Activated B cell treated with CpG ODN at 0.5 μM for 24 hours (primary cell): Measurements from ENCODE around the gene CTIF. TPM values are rescaled to one million over a fixed set of nuclear protein-coding genes. Genes with fewer than 3 reads are reported as not detected.

ENCODE experiments used
- ATAC-seq: fragments of 200-7000 bp; cut with Tn5 transposase; one replicate; pipeline ENCODE4 v1.10.0; 2021; ENCODE audit warnings: low read depth, mild to moderate bottlenecking, moderate library complexity
- CTCF ChIA-PET: fragments of 350-600 bp; sonication (Branson Sonifier 250); formaldehyde crosslinking; loops from one replicate; lab custom pipeline; 2021; ENCODE audit warnings: antibody characterized with exemption; lab: Charles Lee
- POLR2A ChIA-PET: fragments of 350-600 bp; sonication (Branson Sonifier 250); formaldehyde crosslinking; loops from one replicate; lab custom pipeline; 2021; ENCODE audit warnings: antibody characterized with exemption; lab: Charles Lee
- DNase-seq: peaks from one replicate; pipeline ENCODE4 v3.0.0; 2022
- H3K27ac Mint-ChIP-seq: one replicate; pipeline ENCODE4 v1.8.0; 2020; ENCODE audit warnings: mixed read lengths
- H3K27me3 Mint-ChIP-seq: one replicate; pipeline ENCODE4 v1.8.0; 2021; ENCODE audit warnings: mixed read lengths
- H3K36me3 Mint-ChIP-seq: one replicate; pipeline ENCODE4 v1.8.0; 2021; ENCODE audit warnings: low read depth, mixed read lengths
- H3K4me1 Mint-ChIP-seq: one replicate; pipeline ENCODE4 v1.8.0; 2021; ENCODE audit warnings: mixed read lengths
- H3K4me3 Mint-ChIP-seq: one replicate; pipeline ENCODE4 v1.8.0; 2020; ENCODE audit warnings: mild to moderate bottlenecking, mixed read lengths
- H3K9me3 Mint-ChIP-seq: one replicate; pipeline ENCODE4 v1.8.0; 2020; ENCODE audit warnings: mixed read lengths
- CTCF ChIP-seq: fragments of 200-600 bp; IDR thresholded peaks from one replicate; pipeline ENCODE4 v1.8.0; 2022; ENCODE audit warnings: antibody characterized with exemption, mild to moderate bottlenecking
- intact Hi-C: fragments of 100-400 bp; cut with micrococcal nuclease; formaldehyde crosslinking; loops from one replicate; pipeline ENCODE4 v1.15.1; 2024
- total RNA-seq: library from RNA; stranded (reverse); gene quantifications from 2 replicates; pipeline ENCODE4 v1.2.3, GENCODE V29; 2022

The CTIF gene
- total RNA-seq, 1 donor from 2014 or later = 9.3 TPM

GRCh38 chr18:48578289-48578688 lies 39.5 kb downstream of the CTIF start:
- Mint-ChIP-seq H3K36me3 (peaks cover 4% of the 10 kb centered on the region), H3K9me3 (peaks cover 7% of the 10 kb centered on the region), H3K4me3 (no peak overlapping the region), H3K27ac (no peak overlapping the region), H3K4me1 (no peaks in the 10 kb centered on the region), H3K27me3 (no peaks in the 10 kb centered on the region)
- ATAC-seq (no peak), DNase-seq (no peak)
- POLR2A ChIA-PET = no interaction called here
- intact Hi-C loops = no loop called here
- TF ChIP-seq CTCF = no peak
- CTCF ChIA-PET = no interaction called here

GRCh38 chr18:48580066-48580465 lies 41.2 kb downstream of the CTIF start:
- peaks cover 7% of the 10 kb centered on the region for H3K9me3 Mint-ChIP-seq
- CTCF ChIA-PET = no interaction called here

GRCh38 chr18:48580782-48581181 lies 42.0 kb downstream of the CTIF start:
- ATAC-seq = no peak
- peaks cover 7% of the 10 kb centered on the region for H3K9me3 Mint-ChIP-seq
- H3K27ac Mint-ChIP-seq = no peak overlapping the region
- intact Hi-C loops = no loop called here
- DNase-seq = no peak
- no peaks in the 10 kb centered on the region for H3K27me3 Mint-ChIP-seq
- TF ChIP-seq CTCF = no peak
- no peaks in the 10 kb centered on the region for H3K4me1 Mint-ChIP-seq
- H3K4me3 Mint-ChIP-seq = no peak overlapping the region
- peaks cover 4% of the 10 kb centered on the region for H3K36me3 Mint-ChIP-seq
- POLR2A ChIA-PET = no interaction called here
- CTCF ChIA-PET = no interaction called here

More at GRCh38 chr18:48580066-48580465, 41.2 kb downstream of the CTIF start:
- no peak for TF ChIP-seq CTCF
- no peak overlapping the region for H3K27ac Mint-ChIP-seq
- POLR2A ChIA-PET = no interaction called here
- DNase-seq = no peak
- intact Hi-C loops = no loop called here
- peaks cover 4% of the 10 kb centered on the region for H3K36me3 Mint-ChIP-seq
- H3K27me3 Mint-ChIP-seq = no peaks in the 10 kb centered on the region
- H3K4me3 Mint-ChIP-seq = no peak overlapping the region
- ATAC-seq = no peak
- no peaks in the 10 kb centered on the region for H3K4me1 Mint-ChIP-seq

- Mint-ChIP-seq H3K36me3 (peaks cover 4% of the 10 kb centered on the region), H3K27me3 (no peaks in the 10 kb centered on the region), H3K9me3 (peaks cover 7% of the 10 kb centered on the region), H3K4me3 (no peak overlapping the region), H3K4me1 (no peaks in the 10 kb centered on the region), H3K27ac (no peak overlapping the region)
- ChIA-PET POLR2A (no interaction called here), CTCF (no interaction called here)
- no peak for TF ChIP-seq CTCF
- intact Hi-C loops = no loop called here
- ATAC-seq (no peak), DNase-seq (no peak)
These were observed 42.4 kb downstream of the CTIF start for GRCh38 chr18:48581206-48581605.

GRCh38 chr18:48581941-48582340 lies 43.1 kb downstream of the CTIF start:
- Mint-ChIP-seq H3K4me1 (no peaks in the 10 kb centered on the region), H3K9me3 (peaks cover 5% of the 10 kb centered on the region), H3K27ac (no peak overlapping the region)

More at GRCh38 chr18:48581941-48582340, 43.1 kb downstream of the CTIF start:
- intact Hi-C loops = no loop called here
- H3K4me3 Mint-ChIP-seq = no peak overlapping the region
- no peak for TF ChIP-seq CTCF
- H3K36me3 Mint-ChIP-seq = no peaks in the 10 kb centered on the region
- no peaks in the 10 kb centered on the region for H3K27me3 Mint-ChIP-seq
- no peak for DNase-seq
- CTCF ChIA-PET = no interaction called here
- POLR2A ChIA-PET = no interaction called here
- ATAC-seq = no peak
